ENCODE measurements around the gene KCNQ2.

KCNQ2 gene

GRCh38 chr20:63467294-63468083 lies 5.0 kb downstream of the KCNQ2 start:
- H3K4me3 ChIP-seq (ENCODE audit: control insufficient read depth, low read depth, low read length) = no peak overlapping the region
- no peak for TF ChIP-seq CTCF (conservative IDR thresholded peaks at IDR 0.05; ENCODE audit: control insufficient read depth, insufficient read depth, low read depth, low read length)
- no peak for DNase-seq (ENCODE audit: low read depth)

GRCh38 chr20:63466861-63467260 lies 5.6 kb downstream of the KCNQ2 start:
- TF ChIP-seq CTCF (conservative IDR thresholded peaks at IDR 0.05; ENCODE audit: control insufficient read depth, insufficient read depth, low read depth, low read length) = no peak
- no peak overlapping the region for H3K4me3 ChIP-seq (ENCODE audit: control insufficient read depth, low read depth, low read length)
- no peak for DNase-seq (ENCODE audit: low read depth)

- no peak overlapping the region for H3K4me3 ChIP-seq (ENCODE audit: control insufficient read depth, low read depth, low read length)
- no peak for TF ChIP-seq CTCF (conservative IDR thresholded peaks at IDR 0.05; ENCODE audit: control insufficient read depth, insufficient read depth, low read depth, low read length)
- DNase-seq (ENCODE audit: low read depth) = no peak
Observed at GRCh38 chr20:63466250-63466825, 6.1 kb downstream of the KCNQ2 start.

DNA sequence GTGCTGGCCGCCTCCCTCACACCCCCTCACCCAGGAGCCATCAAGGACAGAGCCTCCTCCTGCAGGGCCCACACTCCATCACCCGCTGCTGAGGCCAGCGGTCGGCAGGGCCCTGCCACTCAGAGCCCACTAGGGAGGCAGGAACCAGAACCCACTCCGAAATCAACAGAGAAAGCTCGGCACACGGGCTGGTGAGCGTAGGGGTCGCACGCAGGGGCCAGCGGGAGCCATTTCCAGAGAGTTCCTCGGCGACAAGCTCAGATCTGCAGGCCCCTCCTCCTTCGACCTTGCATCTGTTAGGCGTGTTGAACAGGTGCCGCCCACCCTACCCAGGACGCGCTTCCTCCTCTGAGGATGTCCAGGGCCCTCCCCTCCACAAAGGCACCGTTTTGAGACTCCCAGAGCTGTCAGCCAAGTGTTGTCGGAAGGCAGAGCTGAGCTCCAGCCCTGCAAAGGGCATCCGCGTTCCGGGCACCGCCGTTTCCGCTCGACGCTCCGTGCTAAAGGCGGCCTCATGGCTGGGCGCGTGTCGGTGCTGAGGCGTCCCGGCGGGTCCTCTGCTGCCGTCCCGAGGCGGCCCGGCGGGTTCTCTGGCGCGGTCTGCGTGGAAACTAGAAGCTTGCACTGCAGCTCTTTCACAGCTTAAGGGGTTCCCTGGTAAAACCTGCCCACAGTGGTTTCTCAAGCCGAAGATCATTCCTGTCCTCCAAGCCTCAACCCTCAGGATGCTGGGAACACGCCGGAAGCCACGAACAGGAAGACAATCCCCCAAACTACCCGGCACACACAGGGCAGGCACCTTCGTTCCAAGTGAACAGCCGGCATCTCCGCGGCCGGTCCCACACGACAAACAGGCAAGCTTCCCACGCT lies 6.8 kb downstream of the KCNQ2 start:
- DNase-seq (ENCODE audit: low read depth) = no peak
- no peak overlapping the region for H3K4me3 ChIP-seq (ENCODE audit: control insufficient read depth, low read depth, low read length)
- no peak for TF ChIP-seq CTCF (conservative IDR thresholded peaks at IDR 0.05; ENCODE audit: control insufficient read depth, insufficient read depth, low read depth, low read length)

DNA sequence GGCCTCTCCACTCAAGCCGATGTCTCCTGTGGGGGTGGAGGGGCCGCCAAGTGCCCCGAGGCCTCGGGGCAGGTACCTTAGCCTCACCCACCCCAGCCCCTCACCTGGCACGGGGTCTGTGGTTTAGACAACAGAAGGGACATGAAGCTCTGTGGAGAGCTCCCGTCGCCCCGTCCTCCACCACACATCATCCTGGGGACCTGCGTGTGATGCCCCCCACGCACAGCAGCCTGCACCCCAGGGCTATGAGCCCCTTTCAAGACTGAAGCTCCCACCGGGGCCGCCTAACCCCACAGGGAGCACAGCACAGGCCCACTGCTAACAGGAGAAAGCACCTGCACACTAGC lies 8.2 kb downstream of the KCNQ2 start:
- DNase-seq (ENCODE audit: low read depth) = no peak
- H3K4me3 ChIP-seq (ENCODE audit: control insufficient read depth, low read depth, low read length) = no peak overlapping the region
- TF ChIP-seq CTCF (conservative IDR thresholded peaks at IDR 0.05; ENCODE audit: control insufficient read depth, insufficient read depth, low read depth, low read length) = no peak

- H3K4me3 ChIP-seq (ENCODE audit: control insufficient read depth, low read depth, low read length) = no peak overlapping the region
- TF ChIP-seq CTCF (conservative IDR thresholded peaks at IDR 0.05; ENCODE audit: control insufficient read depth, insufficient read depth, low read depth, low read length) = no peak
- no peak for DNase-seq (ENCODE audit: low read depth)
Observed at GRCh38 chr20:63463400-63464288, 8.8 kb downstream of the KCNQ2 start.

Measured in fibroblast of mammary gland (primary cell).